Endodermal cell (in vitro differentiated cells): ENCODE measurements around the gene RSRP1. TPM values are rescaled to one million over a fixed set of nuclear protein-coding genes. Genes with fewer than 3 reads are reported as not detected.

ENCODE experiments used
- DNase-seq: peaks from one replicate; pipeline ENCODE4 v3.0.0-alpha.2; 2017
- H3K27ac ChIP-seq: 2 replicates; pipeline ENCODE4 v1.5.1; 2013; ENCODE audit warnings: mild to moderate bottlenecking, low read depth, low read length, moderate library complexity
- H3K27me3 ChIP-seq: 2 replicates; pipeline ENCODE4 v1.6.1; 2013; ENCODE audit warnings: mild to moderate bottlenecking, low read length, moderate library complexity; ENCODE audit not compliant: insufficient read depth, control insufficient read depth, poor library complexity, severe bottlenecking
- H3K36me3 ChIP-seq: 2 replicates; pipeline ENCODE4 v1.7.0; 2013; ENCODE audit warnings: mild to moderate bottlenecking, low read length, moderate library complexity; ENCODE audit not compliant: control insufficient read depth, insufficient read depth
- H3K4me1 ChIP-seq: one replicate; pipeline ENCODE4 v1.7.0; 2013; ENCODE audit warnings: low read length; ENCODE audit not compliant: control insufficient read depth, insufficient read depth
- H3K4me3 ChIP-seq: 2 replicates; pipeline ENCODE4 v1.5.1; 2013; ENCODE audit warnings: mild to moderate bottlenecking, low read length, moderate library complexity
- H3K9ac ChIP-seq: 2 replicates; pipeline ENCODE4 v1.6.1; 2013; ENCODE audit warnings: mild to moderate bottlenecking, low read length, moderate library complexity; ENCODE audit not compliant: poor library complexity, severe bottlenecking; ENCODE audit errors: extremely low read depth
- H3K9me3 ChIP-seq: 2 replicates; pipeline ENCODE4 v1.6.1; 2013; ENCODE audit warnings: mild to moderate bottlenecking, low read length, moderate library complexity; ENCODE audit not compliant: control insufficient read depth
- H3K27ac Mint-ChIP-seq: 2 replicates; pipeline ENCODE4 v1.8.0; 2020; ENCODE audit warnings: mixed read lengths
- H3K27me3 Mint-ChIP-seq: 2 replicates; pipeline ENCODE4 v1.8.0; 2021; ENCODE audit warnings: mild to moderate bottlenecking, mixed read lengths; ENCODE audit not compliant: insufficient read depth
- H3K36me3 Mint-ChIP-seq: 2 replicates; pipeline ENCODE4 v1.8.0; 2020; ENCODE audit warnings: low read depth, mixed read lengths
- H3K4me1 Mint-ChIP-seq: 2 replicates; pipeline ENCODE4 v1.8.0; 2020; ENCODE audit warnings: mixed read lengths
- H3K4me3 Mint-ChIP-seq: 2 replicates; pipeline ENCODE4 v1.8.0; 2020; ENCODE audit warnings: mild to moderate bottlenecking, moderate library complexity, mixed read lengths
- H3K9me3 Mint-ChIP-seq: 2 replicates; pipeline ENCODE4 v1.8.0; 2020; ENCODE audit warnings: mild to moderate bottlenecking, mixed read lengths
- WGBS, 2 experiments: methylation state at CpG; one replicate each; pipeline versions ENCODE4 v1.1.5 to v1.1.7; 2013; ENCODE audit warnings: missing lambda C conversion rate in 2 of 2, mixed read lengths in 1 of 2; ENCODE audit not compliant: insufficient coverage in 1 of 2, insufficient read length in 1 of 2; 5-methylcytosine and 5-hydroxymethylcytosine counted together
- total RNA-seq, 2 donors: library from RNA; stranded (reverse); fragmentation: NEBNext Ultra II Directional in 1 of 2; extraction: Animal tissue kit (Norgen Biotek cat#: 25700) in 1 of 2; gene quantifications; 2 replicates in 1 of 2; 3 replicates in 1 of 2; pipeline ENCODE4 v1.2.1, GENCODE V29; 2021
- TF ChIP-seq, protein P1 (sequence below): fragments of 200-600 bp; sonication (generic); conservative IDR thresholded peaks from 2 replicates; pipeline ENCODE4 v1.5.0; 2021; ENCODE audit warnings: antibody characterized with exemption, mild to moderate bottlenecking

RSRP1 gene
- total RNA-seq, 2 donors from 2014 or later, result 90.3 to 92.5 TPM

- no peak for DNase-seq
- Mint-ChIP-seq H3K9me3 (no peaks in the 10 kb centered on the region), H3K4me3 (peak overlapping the region; percentile 96), H3K27ac (peak overlapping the region; percentile 98), H3K4me1 (peaks cover 27% of the 10 kb centered on the region), H3K36me3 (peaks cover 48% of the 10 kb centered on the region), H3K27me3 (no peaks in the 10 kb centered on the region)
- Histone ChIP-seq H3K9ac (peak overlapping the region; percentile 92), H3K27me3 (no peaks in the 10 kb centered on the region), H3K9me3 (no peaks in the 10 kb centered on the region), H3K36me3 (peaks cover 61% of the 10 kb centered on the region), H3K27ac (no peak overlapping the region), H3K4me3 (peak overlapping the region; percentile 100), H3K4me1 (peaks cover 2% of the 10 kb centered on the region)
- WGBS, 2 experiments, result 96 to 100% methylated on average over 3 to 5 of the region's 5 CpGs
- TF ChIP-seq, protein P1, sequence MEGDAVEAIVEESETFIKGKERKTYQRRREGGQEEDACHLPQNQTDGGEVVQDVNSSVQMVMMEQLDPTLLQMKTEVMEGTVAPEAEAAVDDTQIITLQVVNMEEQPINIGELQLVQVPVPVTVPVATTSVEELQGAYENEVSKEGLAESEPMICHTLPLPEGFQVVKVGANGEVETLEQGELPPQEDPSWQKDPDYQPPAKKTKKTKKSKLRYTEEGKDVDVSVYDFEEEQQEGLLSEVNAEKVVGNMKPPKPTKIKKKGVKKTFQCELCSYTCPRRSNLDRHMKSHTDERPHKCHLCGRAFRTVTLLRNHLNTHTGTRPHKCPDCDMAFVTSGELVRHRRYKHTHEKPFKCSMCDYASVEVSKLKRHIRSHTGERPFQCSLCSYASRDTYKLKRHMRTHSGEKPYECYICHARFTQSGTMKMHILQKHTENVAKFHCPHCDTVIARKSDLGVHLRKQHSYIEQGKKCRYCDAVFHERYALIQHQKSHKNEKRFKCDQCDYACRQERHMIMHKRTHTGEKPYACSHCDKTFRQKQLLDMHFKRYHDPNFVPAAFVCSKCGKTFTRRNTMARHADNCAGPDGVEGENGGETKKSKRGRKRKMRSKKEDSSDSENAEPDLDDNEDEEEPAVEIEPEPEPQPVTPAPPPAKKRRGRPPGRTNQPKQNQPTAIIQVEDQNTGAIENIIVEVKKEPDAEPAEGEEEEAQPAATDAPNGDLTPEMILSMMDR, result no peak
These were observed 1.9 kb downstream of the RSRP1 start for GRCh38 chr1:25245393-25245792.

DNA sequence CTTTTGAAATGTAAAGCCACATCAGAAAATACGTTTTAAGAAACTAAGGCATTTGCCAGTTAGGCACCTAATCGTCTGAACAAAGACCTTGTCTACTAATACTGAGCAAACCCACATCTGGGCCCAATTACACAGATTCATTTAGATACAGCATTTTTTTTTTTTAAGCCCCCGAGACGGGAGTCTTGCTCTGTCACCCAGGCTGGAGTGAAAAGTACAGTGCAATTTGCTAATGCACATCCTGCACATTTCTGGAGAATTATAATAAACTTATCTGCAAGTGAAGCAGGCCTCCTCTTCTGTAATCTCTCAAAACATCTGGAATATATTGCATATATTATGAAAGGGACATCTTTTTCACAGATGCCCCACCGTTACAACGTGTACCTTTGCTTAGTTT is 3.3 kb downstream of the RSRP1 start:
- Mint-ChIP-seq H3K4me3 (no peak overlapping the region), H3K36me3 (peaks cover 48% of the 10 kb centered on the region), H3K4me1 (peaks cover 26% of the 10 kb centered on the region), H3K9me3 (no peaks in the 10 kb centered on the region), H3K27ac (no peak overlapping the region), H3K27me3 (no peaks in the 10 kb centered on the region)
- 85 to 96% methylated on average over 5 to 6 of the region's 6 CpGs for WGBS, 2 experiments
- Histone ChIP-seq H3K9ac (no peak overlapping the region), H3K27me3 (no peaks in the 10 kb centered on the region), H3K4me3 (peak overlapping the region; percentile 100), H3K9me3 (no peaks in the 10 kb centered on the region), H3K27ac (no peak overlapping the region), H3K4me1 (no peaks in the 10 kb centered on the region), H3K36me3 (peaks cover 62% of the 10 kb centered on the region)
- no peak for DNase-seq
- TF ChIP-seq, protein P1, result no peak

DNA sequence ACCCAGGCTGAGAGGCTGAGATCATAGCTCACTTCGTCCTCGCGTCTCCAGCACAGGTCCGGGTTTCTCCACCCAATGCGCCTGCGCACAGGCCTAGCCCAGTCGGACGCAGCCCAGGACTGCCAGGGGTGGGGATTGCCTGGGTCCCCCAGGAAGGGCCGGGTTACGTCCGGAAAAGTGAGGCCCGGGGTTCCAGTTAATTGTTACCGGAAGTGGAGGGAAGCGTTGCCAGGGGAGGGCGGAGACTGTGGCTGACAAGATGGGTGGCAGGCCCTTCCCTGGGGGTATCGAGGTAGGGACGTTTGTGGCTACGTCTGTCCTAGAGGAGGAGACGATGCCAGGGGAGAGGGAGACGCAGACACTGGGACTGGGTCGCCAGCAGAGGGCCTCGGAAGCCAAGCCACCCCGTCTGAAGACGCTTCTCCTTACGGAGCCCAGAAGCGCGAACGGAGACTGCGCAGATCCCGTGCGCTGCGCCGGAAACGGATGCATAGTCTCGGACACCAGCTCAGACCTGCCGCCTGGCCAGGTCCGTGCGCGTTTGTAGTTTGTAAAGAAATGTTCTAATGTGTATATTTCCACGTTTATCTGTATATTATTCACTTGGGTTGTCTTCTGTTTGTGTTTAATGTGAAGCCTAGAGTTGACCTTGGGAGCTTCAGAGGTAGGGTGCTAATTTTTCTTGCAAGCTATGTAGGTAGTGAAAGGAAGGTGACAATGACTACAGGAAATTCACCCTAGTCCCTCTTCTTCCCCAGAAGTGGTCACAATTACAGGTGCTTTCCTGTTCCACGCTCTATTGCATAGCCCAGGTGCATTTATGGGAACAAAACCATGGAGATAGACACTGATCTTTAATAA is 7.3 kb downstream of the RSRP1 start:
- Histone ChIP-seq H3K9ac (peak overlapping the region; percentile 18), H3K4me1 (no peaks in the 10 kb centered on the region), H3K9me3 (no peaks in the 10 kb centered on the region), H3K36me3 (peaks cover 46% of the 10 kb centered on the region), H3K27me3 (no peaks in the 10 kb centered on the region), H3K27ac (no peak overlapping the region), H3K4me3 (peak overlapping the region; percentile 74)
- peak overlapping the region; percentile 70 for H3K4me3 Mint-ChIP-seq
- 14 to 36% methylated on average over 10 to 41 of the region's 41 CpGs for WGBS, 2 experiments
- TF ChIP-seq, protein P1, result peak; percentile 86
- peak overlapping the region; percentile 98 for H3K27ac Mint-ChIP-seq
- peaks cover 11% of the 10 kb centered on the region for H3K4me1 Mint-ChIP-seq
- H3K36me3 Mint-ChIP-seq, result peaks cover 36% of the 10 kb centered on the region
- no peaks in the 10 kb centered on the region for H3K9me3 Mint-ChIP-seq
- DNase-seq, result peak; percentile 96
- no peaks in the 10 kb centered on the region for H3K27me3 Mint-ChIP-seq
